CD4-positive, alpha-beta T cell treated with Interleukin-17A for 4 hours (primary cell): ENCODE data around the gene KRTAP4-8.
A peak's percentile ranks its signal among the peaks of the same experiment; 100 is the strongest.
"Not testable (repeated sequence)": the region's sequence is repeated elsewhere in the genome, so short reads cannot be mapped to it uniquely, and the experiment has no call there.

ENCODE experiments used
- DNase-seq: peaks from one replicate; pipeline ENCODE4 v3.0.0-alpha.2; 2020; ENCODE audit warnings: mixed read lengths

KRTAP4-8 gene

DNA sequence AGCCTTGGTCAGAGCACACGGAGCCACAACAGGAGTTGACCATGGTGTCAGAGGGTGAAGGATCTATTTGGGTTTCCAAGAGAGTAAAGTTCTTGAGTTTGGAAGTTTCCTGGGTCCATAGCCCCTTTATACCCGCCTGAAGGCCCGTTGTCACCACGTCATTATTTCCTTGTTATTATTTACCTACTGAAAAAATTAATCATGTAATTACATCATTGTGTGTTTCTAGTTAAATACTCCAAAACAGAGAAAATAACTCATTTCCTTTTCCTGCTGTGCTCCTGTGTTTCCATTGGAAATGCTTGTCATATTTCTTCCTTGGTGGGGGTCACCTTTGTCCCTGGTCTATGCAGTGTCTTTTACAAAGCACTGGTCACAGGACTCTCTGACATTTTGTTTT lies at the start of gene KRTAP4-8:
Gene KRTAP4-8, minus strand, starts transcription at position 101 of the 400 bp plus-strand sequence. Its CDS starts 58 bp downstream, at position 43.
- no peak for DNase-seq

DNA sequence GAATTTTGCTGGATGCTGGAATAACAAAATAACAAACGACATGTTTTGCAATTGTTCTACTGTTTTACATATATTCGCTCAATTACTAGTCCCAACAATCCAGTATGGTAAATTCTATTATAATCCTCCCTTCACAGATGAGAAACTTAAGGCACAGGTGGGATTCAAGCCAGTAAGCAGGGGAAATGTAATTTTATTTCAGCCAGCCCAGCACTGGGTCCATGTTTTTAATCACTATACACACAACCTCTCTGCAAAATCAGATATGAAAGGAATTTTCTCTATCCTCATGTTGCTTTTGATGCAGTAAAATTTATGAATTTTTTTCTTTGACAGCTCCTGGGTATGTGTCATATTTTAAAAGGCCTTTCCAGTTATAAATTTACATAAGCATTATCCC lies 47.3 kb upstream of the KRTAP4-8 start:
- no peak for DNase-seq

DNA sequence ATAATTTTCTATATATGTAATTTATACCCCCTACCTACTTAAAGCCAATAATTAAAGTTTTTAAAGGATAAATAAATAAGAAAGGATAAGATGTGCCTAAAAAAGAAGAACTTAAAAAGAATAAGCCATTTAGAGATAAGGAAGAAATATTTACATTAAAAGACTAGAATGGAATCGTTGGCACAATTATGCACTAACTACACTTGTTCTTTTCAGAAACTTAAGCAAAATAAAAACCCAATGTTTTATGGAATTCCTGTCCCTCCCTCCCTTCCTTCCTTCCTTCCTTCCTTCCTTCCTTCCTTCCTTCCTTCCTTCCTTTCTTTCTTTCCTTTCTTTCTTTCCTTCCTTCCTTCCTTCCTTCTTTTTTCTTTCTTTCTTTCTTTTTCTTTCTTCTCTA lies 46.9 kb upstream of the KRTAP4-8 start:
- DNase-seq = no peak

DNA sequence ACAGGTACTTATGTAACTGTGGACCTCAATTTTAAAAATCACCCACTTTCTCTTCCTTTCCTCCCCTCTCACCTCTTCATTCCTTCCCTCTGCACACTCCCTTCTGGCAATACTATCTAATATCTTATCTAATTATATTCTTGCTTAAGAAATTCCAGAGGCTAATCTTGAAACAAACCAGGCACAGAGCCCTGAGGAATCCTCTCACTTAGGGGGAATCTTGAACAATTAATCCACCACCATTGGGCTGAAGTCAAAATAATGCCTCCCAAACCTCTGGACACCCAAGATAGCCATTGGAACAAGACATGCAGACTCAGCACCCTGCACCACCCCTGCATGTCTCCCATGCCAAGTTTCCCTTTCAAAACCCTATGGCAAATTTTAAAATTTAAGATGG lies 43.4 kb upstream of the KRTAP4-8 start:
- DNase-seq = no peak

DNA sequence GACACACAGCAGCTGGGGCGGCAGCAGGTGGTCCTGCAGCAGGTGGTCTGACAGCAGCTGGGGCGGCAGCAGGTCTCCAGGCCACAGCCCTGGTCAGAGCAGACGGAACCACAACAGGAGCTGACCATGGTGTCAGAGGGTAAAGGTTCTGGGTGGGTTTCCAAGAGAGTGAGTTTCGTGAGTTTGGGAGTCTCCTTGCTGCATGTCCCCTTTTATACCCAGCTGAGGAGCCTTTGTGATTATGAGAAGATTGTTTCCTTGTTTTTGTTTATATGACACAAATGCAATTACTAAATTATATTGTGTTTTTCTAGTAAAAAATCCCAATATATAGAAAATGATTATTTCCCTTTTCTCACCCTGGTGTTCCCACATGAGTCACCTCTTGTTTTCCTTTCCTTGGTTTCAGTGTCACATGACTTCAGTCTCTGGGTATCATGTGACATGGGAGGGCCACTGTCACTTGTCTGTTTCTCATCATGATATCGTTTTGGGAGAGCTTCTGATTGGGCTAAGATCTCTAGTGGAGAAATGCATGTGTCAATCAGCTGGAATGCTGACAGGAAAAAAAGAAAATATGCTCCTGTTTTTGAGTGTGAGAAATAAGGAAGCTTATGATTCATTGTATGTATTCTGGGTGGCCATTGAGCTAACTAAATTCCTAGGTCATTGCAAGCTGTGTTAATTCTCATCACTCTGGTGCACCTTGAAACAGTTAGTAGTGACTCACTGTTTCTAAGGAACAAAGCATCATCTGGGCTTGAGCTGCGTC lies 42.6 kb upstream of the KRTAP4-8 start, which contains the start of gene KRTAP4-6:
Gene KRTAP4-6, minus strand, starts transcription at position 185 of the 772 bp plus-strand sequence. Its CDS starts 57 bp downstream, at position 128.
- no peak for DNase-seq

DNA sequence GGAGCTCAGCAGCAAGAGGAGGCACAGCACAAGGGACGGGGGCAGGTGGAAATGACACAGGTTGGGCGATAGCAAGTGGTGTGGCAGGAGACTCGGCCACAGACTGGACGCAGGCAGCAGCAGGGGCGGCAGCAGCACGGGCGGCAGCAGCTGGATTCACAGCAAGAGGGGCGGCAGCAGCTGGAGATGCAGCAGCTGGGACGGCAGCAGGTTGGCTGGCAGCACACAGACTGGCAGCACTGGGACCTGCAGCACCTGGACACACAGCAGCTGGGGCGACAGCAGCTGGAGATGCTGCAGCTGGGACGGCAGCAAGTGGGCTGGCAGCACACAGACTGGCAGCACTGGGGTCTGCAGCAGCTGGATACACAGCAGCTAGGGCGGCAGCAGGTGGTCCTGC lies 41.9 kb upstream of the KRTAP4-8 start:
- DNase-seq = not testable (repeated sequence)

GRCh38 chr17:41133880-41134735 lies 36.2 kb upstream of the KRTAP4-8 start:
- DNase-seq = peak; percentile 20

GRCh38 chr17:41131979-41132378 lies 34.0 kb upstream of the KRTAP4-8 start:
- DNase-seq = no peak

- no peak for DNase-seq
These were observed 29.4 kb upstream of the KRTAP4-8 start for GRCh38 chr17:41127371-41127770.

DNA sequence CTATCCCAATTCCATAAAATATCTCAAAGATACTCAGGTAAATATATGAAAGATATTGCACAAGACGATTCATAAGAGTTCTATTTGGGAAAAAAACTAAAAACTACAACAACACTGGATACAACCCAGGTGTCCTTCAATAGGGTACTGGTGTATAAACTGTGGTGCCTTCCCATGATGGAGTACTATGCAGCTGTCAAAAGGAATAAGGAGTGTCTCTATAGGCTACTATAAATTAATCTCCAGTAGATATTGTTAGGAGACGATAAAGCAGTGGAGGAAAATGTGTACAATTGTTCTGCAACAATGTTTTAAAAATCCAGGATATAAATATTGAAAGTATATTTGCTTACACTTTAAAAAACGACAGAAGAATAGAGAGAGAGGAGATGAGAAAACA lies 28.5 kb upstream of the KRTAP4-8 start:
- DNase-seq = no peak

- DNase-seq = no peak
These were observed 27.1 kb upstream of the KRTAP4-8 start for GRCh38 chr17:41125064-41125463.

GRCh38 chr17:41123991-41124371 lies 26.0 kb upstream of the KRTAP4-8 start, which contains the start of gene KRTAP4-12:
KRTAP4-12 (minus strand) TSS chr17:41124182; CDS start chr17:41124122, 60 bp downstream.
- DNase-seq = not testable (repeated sequence)

GRCh38 chr17:41123292-41123990 lies 25.5 kb upstream of the KRTAP4-8 start:
- DNase-seq = not testable (repeated sequence)

- no peak for DNase-seq
These were observed 23.8 kb upstream of the KRTAP4-8 start for GRCh38 chr17:41121742-41122141.

DNA sequence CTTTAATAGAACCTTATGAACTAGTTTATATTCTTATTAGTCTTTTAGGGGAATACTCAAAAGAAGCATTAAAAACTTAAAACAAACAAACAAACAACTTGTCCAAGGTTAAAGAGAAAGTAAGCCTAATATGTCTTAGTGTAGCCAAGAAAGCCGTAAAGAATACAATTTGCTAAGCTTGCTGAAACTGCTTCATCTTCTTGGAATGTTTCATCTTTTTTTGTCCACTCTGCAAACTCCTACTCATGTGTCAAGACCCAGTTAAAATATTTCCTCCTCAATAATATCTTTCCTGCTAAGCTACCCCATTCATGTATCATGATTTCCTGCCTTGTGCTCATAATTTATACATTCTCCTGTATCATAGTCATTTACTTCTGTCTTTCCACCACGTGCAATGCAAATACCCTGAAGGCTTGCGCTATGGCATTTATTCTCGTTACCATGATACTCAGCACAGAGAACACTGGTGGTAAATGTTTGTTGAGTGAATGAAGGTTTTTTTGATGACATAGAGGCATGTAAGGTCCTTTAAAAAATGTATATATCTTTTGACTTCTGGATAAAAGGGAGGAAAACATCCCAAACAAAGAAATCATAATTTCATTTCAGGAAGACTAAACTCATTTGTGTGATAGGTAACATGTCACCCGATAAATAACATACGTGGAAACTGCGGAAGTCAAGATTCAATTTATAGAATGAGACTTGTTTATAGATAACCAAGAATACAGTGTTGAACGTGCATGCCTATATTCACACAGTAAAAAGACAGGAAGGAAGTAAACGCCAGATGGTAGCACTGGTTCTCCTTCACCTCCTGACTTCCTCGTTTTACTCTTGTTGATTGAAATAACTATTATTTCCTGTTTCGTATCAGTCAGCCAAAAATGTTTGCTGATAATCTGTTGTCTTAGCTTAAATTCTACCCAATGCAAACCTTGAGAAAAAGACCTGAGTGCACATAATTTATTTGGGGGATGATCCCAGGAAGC lies 22.1 kb upstream of the KRTAP4-8 start:
- DNase-seq = not testable (repeated sequence)

DNA sequence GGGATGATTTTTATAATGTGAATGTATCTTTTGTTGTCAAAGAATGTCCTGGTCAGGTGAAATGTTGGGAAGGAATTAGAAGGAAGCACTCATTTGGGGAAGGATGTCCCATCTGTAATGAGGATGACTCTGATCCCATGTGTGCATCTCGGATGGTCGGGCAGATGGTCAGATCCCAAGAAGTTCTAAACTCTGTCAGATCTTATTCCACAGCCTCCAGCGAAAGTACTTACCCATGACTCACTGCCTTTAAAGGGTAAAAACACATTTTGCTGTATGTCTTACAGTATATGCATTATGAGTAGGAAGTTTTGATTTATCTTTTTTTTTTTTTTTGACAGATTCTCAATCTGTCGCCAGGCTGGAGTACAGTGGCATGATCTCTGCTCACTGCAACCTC lies 20.8 kb upstream of the KRTAP4-8 start:
- DNase-seq = no peak

DNA sequence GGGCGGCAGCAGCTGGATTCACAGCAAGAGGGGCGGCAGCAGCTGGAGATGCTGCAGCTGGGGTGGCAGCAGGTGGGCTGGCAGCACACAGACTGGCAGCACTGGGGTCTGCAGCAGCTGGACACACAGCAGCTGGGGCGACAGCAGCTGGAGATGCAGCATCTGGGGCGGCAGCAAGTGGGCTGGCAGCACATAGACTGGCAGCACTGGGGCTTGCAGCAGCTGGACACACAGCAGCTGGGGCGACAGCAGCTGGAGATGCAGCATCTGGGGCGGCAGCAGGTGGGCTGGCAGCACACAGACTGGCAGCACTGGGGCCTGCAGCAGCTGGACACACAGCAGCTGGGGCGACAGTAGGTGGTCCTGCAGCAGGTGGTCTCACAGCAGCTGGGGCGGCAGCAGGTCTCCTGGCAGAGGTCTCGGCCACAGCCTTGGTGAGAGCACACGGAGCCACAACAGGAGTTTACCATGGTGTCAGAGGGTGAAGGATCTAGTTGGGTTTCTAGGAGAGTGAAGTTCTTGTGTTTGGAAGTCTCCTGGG lies 20.0 kb upstream of the KRTAP4-8 start, which contains the start of gene KRTAP4-11:
Gene KRTAP4-11, minus strand, starts transcription at position 528 of the 541 bp plus-strand sequence. Its CDS starts 58 bp downstream, at position 470.
- not testable (repeated sequence) for DNase-seq

- no peak for DNase-seq
These were observed 18.4 kb upstream of the KRTAP4-8 start for GRCh38 chr17:41116297-41116696.

- no peak for DNase-seq
These were observed 13.4 kb upstream of the KRTAP4-8 start for GRCh38 chr17:41111151-41111885.

GRCh38 chr17:41108728-41109386 lies 10.9 kb upstream of the KRTAP4-8 start:
- DNase-seq = not testable (repeated sequence)
